ENCODE measurements around the gene CADM2.

- TF ChIP-seq CTCF (IDR thresholded peaks at IDR 0.05) (peak; percentile 20 to 59 (median 36)), POLR2A (IDR thresholded peaks at IDR 0.05) (no peak)
These were observed 608.4 kb downstream of the CADM2 start for GRCh38 chr3:85567071-85567676.

Data from adrenal gland (tissue), 5 donors.